Endothelial cell (in vitro differentiated cells): ENCODE measurements around the gene NCOA3. TPM values are rescaled to one million over a fixed set of nuclear protein-coding genes. Genes with fewer than 3 reads are reported as not detected.

ENCODE experiments used
- DNase-seq: peaks from one replicate; pipeline ENCODE4 v3.0.0; 2021; ENCODE audit warnings: low spot score
- H3K27ac Mint-ChIP-seq: one replicate; pipeline ENCODE4 v1.8.0; 2021; ENCODE audit warnings: mixed read lengths, inconsistent platforms; ENCODE audit not compliant: unreplicated experiment
- H3K27me3 Mint-ChIP-seq: one replicate; pipeline ENCODE4 v1.8.0; 2021; ENCODE audit warnings: mild to moderate bottlenecking, moderate library complexity, mixed read lengths, inconsistent platforms; ENCODE audit not compliant: unreplicated experiment
- H3K36me3 Mint-ChIP-seq: one replicate; pipeline ENCODE4 v1.8.0; 2021; ENCODE audit warnings: mild to moderate bottlenecking, low read depth, mixed read lengths, inconsistent platforms; ENCODE audit not compliant: unreplicated experiment
- H3K4me1 Mint-ChIP-seq: one replicate; pipeline ENCODE4 v1.8.0; 2021; ENCODE audit warnings: mild to moderate bottlenecking, mixed read lengths, inconsistent platforms; ENCODE audit not compliant: unreplicated experiment
- H3K4me3 Mint-ChIP-seq: one replicate; pipeline ENCODE4 v1.8.0; 2021; ENCODE audit warnings: mild to moderate bottlenecking, mixed read lengths, inconsistent platforms; ENCODE audit not compliant: unreplicated experiment
- H3K9me3 Mint-ChIP-seq: one replicate; pipeline ENCODE4 v1.8.0; 2021; ENCODE audit warnings: mixed read lengths, inconsistent platforms; ENCODE audit not compliant: unreplicated experiment
- total RNA-seq: library from RNA; stranded (reverse); fragmentation: NEBNext Ultra II Directional; extraction: Animal tissue kit (Norgen Biotek cat#: 25700); gene quantifications from one replicate; pipeline ENCODE4 v1.2.1, GENCODE V29; 2021; ENCODE audit not compliant: unreplicated experiment
- TF ChIP-seq, protein P1 (sequence below): fragments of 200-600 bp; sonication (generic); IDR thresholded peaks from one replicate; pipeline ENCODE4 v1.5.0; 2021; ENCODE audit warnings: antibody characterized with exemption; ENCODE audit not compliant: unreplicated experiment

The NCOA3 gene
- total RNA-seq, 1 donor from 2014 or later, result 54.8 TPM

DNA sequence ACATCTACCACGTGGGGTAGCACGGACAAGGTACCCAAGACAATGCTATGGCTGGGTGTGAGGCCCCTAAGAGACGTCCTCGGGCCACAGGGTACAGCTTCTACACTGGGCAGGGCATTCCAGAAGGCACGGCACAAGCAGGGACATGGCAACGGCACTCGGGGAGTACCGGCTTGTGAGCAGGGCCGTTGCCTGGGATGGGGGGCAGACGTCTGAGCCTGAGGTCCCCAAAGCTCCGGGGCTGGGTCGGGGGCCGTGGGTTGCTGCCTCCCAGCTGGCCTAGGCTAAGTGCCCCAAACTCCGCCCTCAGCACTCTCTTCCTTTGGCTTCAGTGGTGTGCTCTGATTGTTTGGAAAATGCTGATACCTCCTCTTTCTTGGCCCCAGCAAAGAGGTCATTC lies 173.0 kb downstream of the NCOA3 start:
- no peak for DNase-seq
- Mint-ChIP-seq H3K27me3 (peaks cover 11% of the 10 kb centered on the region), H3K9me3 (no peaks in the 10 kb centered on the region), H3K36me3 (peaks cover 2% of the 10 kb centered on the region), H3K4me3 (no peak overlapping the region), H3K4me1 (peaks cover 6% of the 10 kb centered on the region), H3K27ac (no peak overlapping the region)
- TF ChIP-seq, protein P1, sequence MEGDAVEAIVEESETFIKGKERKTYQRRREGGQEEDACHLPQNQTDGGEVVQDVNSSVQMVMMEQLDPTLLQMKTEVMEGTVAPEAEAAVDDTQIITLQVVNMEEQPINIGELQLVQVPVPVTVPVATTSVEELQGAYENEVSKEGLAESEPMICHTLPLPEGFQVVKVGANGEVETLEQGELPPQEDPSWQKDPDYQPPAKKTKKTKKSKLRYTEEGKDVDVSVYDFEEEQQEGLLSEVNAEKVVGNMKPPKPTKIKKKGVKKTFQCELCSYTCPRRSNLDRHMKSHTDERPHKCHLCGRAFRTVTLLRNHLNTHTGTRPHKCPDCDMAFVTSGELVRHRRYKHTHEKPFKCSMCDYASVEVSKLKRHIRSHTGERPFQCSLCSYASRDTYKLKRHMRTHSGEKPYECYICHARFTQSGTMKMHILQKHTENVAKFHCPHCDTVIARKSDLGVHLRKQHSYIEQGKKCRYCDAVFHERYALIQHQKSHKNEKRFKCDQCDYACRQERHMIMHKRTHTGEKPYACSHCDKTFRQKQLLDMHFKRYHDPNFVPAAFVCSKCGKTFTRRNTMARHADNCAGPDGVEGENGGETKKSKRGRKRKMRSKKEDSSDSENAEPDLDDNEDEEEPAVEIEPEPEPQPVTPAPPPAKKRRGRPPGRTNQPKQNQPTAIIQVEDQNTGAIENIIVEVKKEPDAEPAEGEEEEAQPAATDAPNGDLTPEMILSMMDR, result no peak

DNA sequence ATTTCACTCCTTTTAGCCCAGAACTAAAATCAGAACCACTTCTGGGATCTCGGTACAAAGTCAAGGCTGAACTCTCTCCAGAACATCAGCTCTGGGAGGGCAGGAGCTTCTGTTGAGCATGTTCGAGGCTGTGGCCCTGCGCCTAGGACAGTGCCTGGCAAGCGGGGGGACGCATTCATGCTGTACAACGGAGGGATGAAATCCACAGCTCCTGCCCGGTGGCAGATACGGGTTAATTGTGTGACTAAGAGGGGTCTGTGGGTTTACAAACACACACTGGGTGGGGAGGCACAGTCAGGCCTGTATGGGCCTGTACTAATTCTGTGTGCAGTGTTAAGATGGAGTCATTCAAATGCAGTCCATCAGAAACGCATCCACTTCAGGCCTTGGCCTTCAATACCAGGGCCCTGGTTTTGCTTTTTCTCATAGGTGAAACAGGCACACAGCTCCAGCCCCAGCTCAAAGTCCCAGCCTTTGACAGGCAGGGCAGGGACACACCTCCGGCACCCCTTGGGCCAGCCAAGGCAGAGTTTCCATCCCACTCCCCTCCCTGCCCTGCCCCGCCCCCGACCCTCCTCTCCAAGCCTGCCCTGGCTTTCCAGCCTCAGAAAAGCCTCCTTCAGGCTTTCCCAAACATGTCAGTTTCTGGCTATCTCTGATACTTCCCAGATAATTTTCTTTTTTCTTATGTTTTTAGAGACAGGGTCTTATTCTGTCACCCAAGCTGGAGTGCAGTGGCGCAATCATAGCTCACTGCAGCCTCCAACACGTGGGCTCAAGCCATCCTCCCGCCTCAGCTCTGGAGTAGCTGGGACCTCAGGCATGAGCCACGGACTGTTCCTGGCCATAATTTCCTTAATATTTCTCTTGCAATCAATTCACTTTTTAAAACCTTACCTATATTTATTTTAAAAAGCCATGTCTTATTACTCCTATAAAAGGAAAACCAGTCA lies 173.8 kb downstream of the NCOA3 start:
- no peak for DNase-seq
- no peak overlapping the region for H3K27ac Mint-ChIP-seq

DNA sequence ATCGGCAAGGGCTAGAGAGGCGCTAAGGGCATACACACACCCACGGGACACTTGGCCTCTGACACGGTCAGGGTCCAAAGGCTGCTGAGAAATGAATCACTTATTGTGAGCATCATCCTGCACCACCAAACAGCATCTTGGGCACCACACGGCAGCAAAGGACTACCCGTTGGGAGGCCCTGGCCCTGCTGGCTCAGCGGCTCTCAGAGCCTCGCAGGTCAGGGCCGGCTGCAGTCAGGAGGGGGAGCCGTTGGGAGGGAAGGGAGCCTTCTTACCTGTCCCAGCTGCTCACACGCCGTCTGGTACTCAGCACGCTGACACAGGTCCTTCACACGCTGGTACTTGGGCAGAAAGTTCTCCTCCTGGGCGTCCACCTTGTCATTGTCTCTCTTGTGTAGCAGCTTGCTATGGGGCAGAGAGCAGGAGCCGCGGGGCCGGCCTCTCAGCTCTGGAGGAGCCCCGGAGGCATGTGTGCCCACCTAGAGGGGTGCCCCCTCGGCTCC lies 174.6 kb downstream of the NCOA3 start:
- DNase-seq, result no peak
- H3K4me1 Mint-ChIP-seq, result peaks cover 6% of the 10 kb centered on the region
- TF ChIP-seq, protein P1, result no peak
- H3K4me3 Mint-ChIP-seq, result no peak overlapping the region
- no peaks in the 10 kb centered on the region for H3K9me3 Mint-ChIP-seq
- H3K36me3 Mint-ChIP-seq, result no peaks in the 10 kb centered on the region
- H3K27ac Mint-ChIP-seq, result no peak overlapping the region
- H3K27me3 Mint-ChIP-seq, result peaks cover 4% of the 10 kb centered on the region

More for the DNA sequence above, 173.8 kb downstream of the NCOA3 start:
- Mint-ChIP-seq H3K4me1 (peaks cover 6% of the 10 kb centered on the region), H3K27me3 (peaks cover 5% of the 10 kb centered on the region), H3K9me3 (no peaks in the 10 kb centered on the region), H3K36me3 (no peaks in the 10 kb centered on the region), H3K4me3 (no peak overlapping the region)
- TF ChIP-seq, protein P1, result no peak

DNA sequence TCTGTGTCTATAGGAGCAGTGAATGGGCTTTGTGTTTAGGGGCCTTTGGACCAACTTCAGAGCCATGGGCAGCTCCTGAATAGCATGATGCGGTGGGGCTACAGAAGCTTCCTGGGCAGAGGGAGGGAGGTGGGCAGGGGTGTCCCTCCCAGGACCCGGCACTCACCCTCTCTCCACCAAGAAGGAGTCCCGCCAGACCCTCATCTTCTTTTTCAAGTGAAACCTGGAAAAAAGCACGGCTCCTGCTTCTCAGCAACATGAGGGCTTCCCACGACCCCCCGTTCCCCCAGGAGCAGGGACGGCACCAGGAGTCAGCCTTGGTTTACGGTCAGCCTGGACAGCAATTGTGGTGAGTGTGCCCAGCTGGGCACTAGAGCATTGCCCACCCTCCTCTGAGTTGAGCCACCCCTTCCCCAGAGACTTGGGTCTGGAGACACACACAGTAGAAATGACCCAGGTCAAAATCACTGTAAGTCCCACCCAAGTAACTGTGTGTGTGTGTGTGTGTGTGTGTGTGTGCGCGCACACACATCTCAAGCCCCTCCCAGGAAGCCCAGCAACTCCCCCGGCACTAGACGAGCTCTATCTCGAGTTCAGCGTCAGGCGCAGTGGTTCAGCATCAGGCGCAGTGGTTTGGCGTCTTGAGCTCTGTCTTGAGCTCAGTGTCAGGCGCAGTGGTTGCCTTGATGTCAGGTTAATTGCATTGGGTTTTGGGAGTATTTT lies 175.4 kb downstream of the NCOA3 start:
- H3K36me3 Mint-ChIP-seq, result no peaks in the 10 kb centered on the region
- no peak for DNase-seq
- peaks cover 6% of the 10 kb centered on the region for H3K4me1 Mint-ChIP-seq
- no peaks in the 10 kb centered on the region for H3K9me3 Mint-ChIP-seq
- H3K27ac Mint-ChIP-seq, result no peak overlapping the region
- H3K4me3 Mint-ChIP-seq, result no peak overlapping the region
- H3K27me3 Mint-ChIP-seq, result peaks cover 4% of the 10 kb centered on the region
- TF ChIP-seq, protein P1, result no peak
